H1 (cell line): ENCODE results near the gene SLC8A1. TPM values are rescaled to one million over a fixed set of nuclear protein-coding genes. Genes with fewer than 3 reads are reported as not detected.

Experiments used
- CTCF ChIA-PET: fragments of 300-600 bp; sonication (Branson Sonifier 250); formaldehyde crosslinking; loops from one replicate; lab custom pipeline; 2021; ENCODE audit not compliant: partially characterized antibody; lab: Charles Lee
- POLR2A ChIA-PET: fragments of 300-600 bp; sonication (Branson Sonifier 250); formaldehyde crosslinking; loops from one replicate; lab custom pipeline; 2021; ENCODE audit warnings: inconsistent platforms; ENCODE audit not compliant: partially characterized antibody; lab: Charles Lee
- DNase-seq, 2 experiments: peaks; one replicate each; pipeline versions ENCODE4 v3.0.0 to v3.0.0-alpha.2; 2010 to 2022; ENCODE audit warnings: low spot score in 2 of 2, low read depth in 1 of 2, mixed read lengths in 1 of 2
- FAIRE-seq: peaks from 2 replicates; lab custom pipeline; 2011; peaks lifted over from hg19 to GRCh38; lab: Jason Lieb, UNC
- H2AFZ ChIP-seq: 2 replicates; pipeline ENCODE4 v1.8.1; 2012; ENCODE audit warnings: low read length, inconsistent platforms
- H2AK5ac ChIP-seq: 2 replicates; pipeline ENCODE4 v1.6.1; 2013; ENCODE audit warnings: low read depth, low read length
- H2BK120ac ChIP-seq: replicated peaks from 2 replicates; pipeline ENCODE3; 2013; ENCODE audit warnings: low read depth, low read length, inconsistent platforms
- H2BK12ac ChIP-seq: 2 replicates; pipeline ENCODE4 v1.6.1; 2013; ENCODE audit warnings: low read depth, low read length
- H2BK15ac ChIP-seq: 2 replicates; pipeline ENCODE4 v1.6.1; 2013; ENCODE audit warnings: low read length
- H2BK20ac ChIP-seq: 2 replicates; pipeline ENCODE4 v1.6.1; 2013; ENCODE audit warnings: low read length
- H2BK5ac ChIP-seq: 2 replicates; pipeline ENCODE4 v1.6.1; 2013; ENCODE audit warnings: low read depth, low read length
- H3K14ac ChIP-seq: 2 replicates; pipeline ENCODE4 v1.6.1; 2013; ENCODE audit warnings: inconsistent platforms; ENCODE audit not compliant: insufficient read length
- H3K18ac ChIP-seq: 2 replicates; pipeline ENCODE4 v1.6.1; 2013; ENCODE audit warnings: low read length; ENCODE audit errors: extremely low read depth
- H3K23ac ChIP-seq: 2 replicates; pipeline ENCODE4 v1.6.1; 2013; ENCODE audit warnings: inconsistent platforms; ENCODE audit not compliant: insufficient read length
- H3K23me2 ChIP-seq: 2 replicates; pipeline ENCODE4 v1.6.1; 2013; ENCODE audit warnings: low read depth, low read length
- H3K27ac ChIP-seq: 2 replicates; pipeline ENCODE4 v1.6.1; 2011; ENCODE audit warnings: low read depth, low read length, inconsistent platforms
- H3K27me3 ChIP-seq, 4 experiments: replicated peaks in 1 of 4; 1 replicate in 1 of 4; 2 replicates in 3 of 4; pipeline versions ENCODE4 v1.6.1 to v1.8.1; 2011 to 2013; ENCODE audit warnings: low read length in 3 of 4, mild to moderate bottlenecking in 3 of 4, inconsistent platforms in 2 of 4, mixed read lengths in 2 of 4, moderate library complexity in 1 of 4; ENCODE audit not compliant: control insufficient read depth in 3 of 4, insufficient read depth in 3 of 4; ENCODE audit errors: extremely low read depth in 1 of 4
- H3K36me3 ChIP-seq, 4 experiments: 2 replicates each; pipeline versions ENCODE4 v1.6.1 to v1.8.1; 2011 to 2013; ENCODE audit warnings: mild to moderate bottlenecking in 4 of 4, low read length in 3 of 4, moderate library complexity in 2 of 4, control low read depth in 1 of 4, inconsistent platforms in 1 of 4; ENCODE audit not compliant: insufficient read depth in 4 of 4, control insufficient read depth in 2 of 4
- H3K4ac ChIP-seq: replicated peaks from 2 replicates; pipeline ENCODE3; 2013; ENCODE audit warnings: low read length, low read depth, mixed read lengths, inconsistent platforms; ENCODE audit not compliant: insufficient read length
- H3K4me1 ChIP-seq, 4 experiments: replicated peaks in 1 of 4; 1 replicate in 1 of 4; 2 replicates in 3 of 4; pipeline versions ENCODE4 v1.6.1 to v1.8.1; 2011 to 2013; ENCODE audit warnings: low read length in 3 of 4, inconsistent platforms in 2 of 4, mixed read lengths in 1 of 4; ENCODE audit not compliant: insufficient read depth in 4 of 4, control insufficient read depth in 3 of 4
- H3K4me2 ChIP-seq, 2 experiments: 2 replicates each; pipeline versions ENCODE4 v1.6.1 to v1.8.1; 2011 to 2013; ENCODE audit warnings: low read depth in 2 of 2, low read length in 2 of 2, control low read depth in 1 of 2, inconsistent platforms in 1 of 2, mild to moderate bottlenecking in 1 of 2; ENCODE audit not compliant: insufficient read depth in 1 of 2
- H3K4me3 ChIP-seq, 4 experiments: fragments of 200-600, 300-600 bp in 1 of 4; sonication (generic), shearing (Covaris generic), sonication (Bioruptor Twin) in 1 of 4; 2 replicates each; pipeline versions ENCODE4 v1.5.1 to v1.8.1; 2011 to 2016; ENCODE audit warnings: low read length in 4 of 4, low read depth in 3 of 4, control low read depth in 2 of 4, inconsistent platforms in 2 of 4, mild to moderate bottlenecking in 2 of 4, mixed read lengths in 1 of 4, moderate library complexity in 1 of 4; ENCODE audit not compliant: insufficient read depth in 2 of 4; ENCODE audit errors: extremely low read depth in 1 of 4
- H3K56ac ChIP-seq: replicated peaks from 2 replicates; pipeline ENCODE3; 2013; ENCODE audit warnings: low read depth, mild to moderate bottlenecking, mixed read lengths, low read length, inconsistent platforms; ENCODE audit not compliant: insufficient read length
- H3K79me1 ChIP-seq: 2 replicates; pipeline ENCODE4 v1.6.1; 2013; ENCODE audit warnings: low read depth, low read length, control low read depth
- H3K79me2 ChIP-seq, 2 experiments: 2 replicates each; pipeline versions ENCODE4 v1.6.1 to v1.8.1; 2012 to 2013; ENCODE audit warnings: low read length in 2 of 2, mild to moderate bottlenecking in 2 of 2, inconsistent platforms in 1 of 2; ENCODE audit not compliant: insufficient read depth in 2 of 2, control insufficient read depth in 1 of 2
- H3K9ac ChIP-seq, 4 experiments: replicated peaks in 1 of 4; 1 replicate in 1 of 4; 2 replicates in 3 of 4; pipeline versions ENCODE4 v1.6.1 to v1.8.1; 2011 to 2013; ENCODE audit warnings: low read depth in 3 of 4, low read length in 3 of 4, control low read depth in 2 of 4, mild to moderate bottlenecking in 2 of 4, moderate library complexity in 2 of 4, inconsistent platforms in 1 of 4; ENCODE audit errors: extremely low read depth in 1 of 4
- H3K9me3 ChIP-seq, 2 experiments: 2 replicates each; pipeline versions ENCODE4 v1.6.1 to v1.8.1; 2012 to 2013; ENCODE audit warnings: mild to moderate bottlenecking in 2 of 2, moderate library complexity in 2 of 2, control low read depth in 1 of 2, inconsistent platforms in 1 of 2, low read depth in 1 of 2, low read length in 1 of 2, mixed read lengths in 1 of 2; ENCODE audit not compliant: insufficient read depth in 2 of 2
- H4K20me1 ChIP-seq, 2 experiments: replicated peaks in 1 of 2; 2 replicates each; pipeline versions ENCODE3 to v1.8.1; 2011 to 2013; ENCODE audit warnings: inconsistent platforms in 2 of 2, low read length in 2 of 2, mild to moderate bottlenecking in 1 of 2; ENCODE audit not compliant: insufficient read depth in 2 of 2, control insufficient read depth in 1 of 2
- H4K5ac ChIP-seq: 2 replicates; pipeline ENCODE4 v1.6.1; 2013; ENCODE audit warnings: low read length, low read depth, mixed read lengths, inconsistent platforms; ENCODE audit not compliant: insufficient read length
- H4K8ac ChIP-seq: 2 replicates; pipeline ENCODE4 v1.8.0; 2013; ENCODE audit warnings: mild to moderate bottlenecking, moderate library complexity, low read length, inconsistent platforms; ENCODE audit not compliant: insufficient read depth; ENCODE audit errors: extremely low read depth
- H4K91ac ChIP-seq: replicated peaks from 2 replicates; pipeline ENCODE3; 2013; ENCODE audit warnings: low read length, mixed read lengths, inconsistent platforms; ENCODE audit not compliant: insufficient read length
- ASH2L ChIP-seq: fragments of 200-600, 300-600 bp; sonication (generic); IDR thresholded peaks from one replicate; pipeline ENCODE4 v1.7.1; 2017; ENCODE audit warnings: low read length
- CBX5 ChIP-seq: fragments of 300-800, 300-1000 bp; sonication (generic); IDR thresholded peaks from 2 replicates; pipeline ENCODE4 v1.7.1; 2016; ENCODE audit warnings: antibody characterized with exemption, low read length, low read depth
- EP300 ChIP-seq, 2 experiments: IDR thresholded peaks; 1 replicate in 1 of 2; 2 replicates in 1 of 2; pipeline ENCODE4 v1.6.1; 2011 to 2012; ENCODE audit warnings: low read depth in 2 of 2, low read length in 2 of 2, mild to moderate bottlenecking in 2 of 2, borderline replicate concordance in 1 of 2, inconsistent platforms in 1 of 2, moderate library complexity in 1 of 2
- GABPA ChIP-seq: IDR thresholded peaks from 2 replicates; pipeline ENCODE4 v1.6.1; 2011; ENCODE audit warnings: mild to moderate bottlenecking, low read length, moderate library complexity, borderline replicate concordance; ENCODE audit not compliant: insufficient read depth
- GTF2F1 ChIP-seq: IDR thresholded peaks from 2 replicates; pipeline ENCODE4 v1.6.1; 2012; ENCODE audit warnings: low read depth, low read length, improper control_type of control experiment, borderline replicate concordance
- JUND ChIP-seq: IDR thresholded peaks from 2 replicates; pipeline ENCODE4 v1.6.1; 2011; ENCODE audit warnings: mild to moderate bottlenecking, improper control_type of control experiment, low read length
- NANOG ChIP-seq: IDR thresholded peaks from 2 replicates; pipeline ENCODE4 v1.6.1; 2011; ENCODE audit warnings: low read length, low read depth, mild to moderate bottlenecking, inconsistent platforms; ENCODE audit not compliant: insufficient read depth, poor library complexity, severe bottlenecking
- NRF1 ChIP-seq: IDR thresholded peaks from 2 replicates; pipeline ENCODE4 v1.6.1; 2011; ENCODE audit warnings: mild to moderate bottlenecking, low read depth, low read length, improper control_type of control experiment
- POU5F1 ChIP-seq: IDR thresholded peaks from 2 replicates; pipeline ENCODE4 v1.6.1; 2011; ENCODE audit warnings: low read depth, mild to moderate bottlenecking, low read length, moderate library complexity
- RNF2 ChIP-seq: fragments of 200-900, 300-1000 bp; sonication (generic); IDR thresholded peaks from 2 replicates; pipeline ENCODE4 v1.7.1; 2016; ENCODE audit warnings: borderline replicate concordance, low read depth, mild to moderate bottlenecking, antibody characterized with exemption, low read length; ENCODE audit not compliant: poor library complexity, severe bottlenecking; ENCODE audit errors: missing control alignments
- SIN3A ChIP-seq, 2 experiments: IDR thresholded peaks in 1 of 2; conservative IDR thresholded peaks in 1 of 2; 2 replicates each; pipeline ENCODE4 v1.6.1; 2011 to 2012; ENCODE audit warnings: low read length in 2 of 2, improper control_type of control experiment in 1 of 2, low read depth in 1 of 2, mild to moderate bottlenecking in 1 of 2
- TBP ChIP-seq: IDR thresholded peaks from 2 replicates; pipeline ENCODE4 v1.6.1; 2011; ENCODE audit warnings: low read depth, low read length, improper control_type of control experiment
- TCF12 ChIP-seq: IDR thresholded peaks from 2 replicates; pipeline ENCODE4 v1.6.1; 2011; ENCODE audit warnings: low read depth, mild to moderate bottlenecking, low read length
- WGBS, 2 experiments: shearing (Covaris generic) in 1 of 2; methylation state at CpG; one replicate each; pipeline versions ENCODE4 v1.1.6 to v1.1.7; 2013 to 2015; ENCODE audit warnings: low lambda C conversion rate in 2 of 2, mixed read lengths in 2 of 2, inconsistent platforms in 1 of 2, low coverage in 1 of 2, missing lambda C conversion rate in 1 of 2; ENCODE audit not compliant: insufficient replicate concordance in 2 of 2, insufficient coverage in 1 of 2, insufficient read length in 1 of 2; ENCODE audit errors: extremely low coverage in 1 of 2, missing lambda C conversion rate in 1 of 2; 5-methylcytosine and 5-hydroxymethylcytosine counted together
- polyA plus RNA-seq, 7 experiments: library from polyadenylated mRNA; depleted of rRNA in 3 of 7; stranded (reverse) in 5 of 7; unstranded in 2 of 7; fragments of >200 nt in 5 of 7; fragments of 200-250 nt in 2 of 7; gene quantifications; 1 replicate in 5 of 7; 2 replicates in 1 of 7; 4 replicates in 1 of 7; pipeline versions ENCODE4 v1.2.1 to v1.2.3, GENCODE V29; 2011 to 2013; ENCODE audit warnings: missing spikeins in 2 of 7, mixed read lengths in 2 of 7
- total RNA-seq: library from RNA; stranded (reverse); fragmentation: NEBNext Ultra II Directional; extraction: Animal tissue kit (Norgen Biotek cat#: 25700); gene quantifications from 2 replicates; pipeline ENCODE4 v1.2.1, GENCODE V29; 2021

SLC8A1 gene
- total and polyA plus RNA-seq, 2 of the 8 experiments (the other 6 are each of a cell fraction or from before 2014, with no cell fraction given): 0.68 to 3.6 TPM

DNA sequence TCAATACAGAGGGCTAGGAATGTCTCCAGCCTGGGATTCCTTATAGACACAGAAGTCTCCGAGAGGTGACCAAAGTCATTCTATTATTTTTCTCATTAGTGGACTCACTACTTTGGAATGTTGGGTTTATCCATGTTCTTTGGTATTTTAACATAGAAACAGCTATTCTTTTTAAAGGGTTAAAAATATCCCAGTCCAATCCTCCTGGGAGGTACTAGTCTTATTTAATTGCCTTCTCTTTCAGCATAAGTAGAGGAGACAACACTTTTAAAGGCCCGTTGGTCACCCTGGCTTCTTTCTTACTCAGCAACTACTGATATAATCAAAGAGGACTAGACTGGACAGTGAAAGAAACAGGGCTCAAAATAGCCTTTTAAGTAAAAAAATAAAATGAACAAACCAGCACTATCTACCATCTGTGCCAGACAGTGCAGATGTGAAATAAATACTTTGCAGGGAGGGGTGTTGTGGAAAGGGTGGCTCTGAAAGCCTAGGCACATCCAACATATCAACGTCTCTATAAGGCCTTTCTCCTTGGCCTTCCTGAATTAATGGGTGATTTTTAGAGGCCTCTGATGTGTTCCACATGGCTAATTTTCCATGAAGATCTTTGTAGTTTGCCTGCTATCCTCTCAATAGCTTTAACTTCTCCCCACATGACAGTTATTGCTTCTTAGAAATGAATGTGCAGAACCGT lies 338.5 kb downstream of the SLC8A1 start:
- H4K20me1 ChIP-seq: no peaks in the 10 kb centered on the region
- H3K18ac ChIP-seq: no peak overlapping the region
- H3K4ac ChIP-seq: no peak overlapping the region
- ChIA-PET CTCF (no interaction called here), POLR2A (no interaction called here)
- H3K4me1 ChIP-seq: no peaks in the 10 kb centered on the region
- no peak overlapping the region for H4K8ac ChIP-seq
- H2BK5ac ChIP-seq: no peak overlapping the region
- no peak overlapping the region for H2AK5ac ChIP-seq
- H3K9me3 ChIP-seq: no peaks in the 10 kb centered on the region
- H2BK120ac ChIP-seq: no peak overlapping the region
- H3K36me3 ChIP-seq: no peaks in the 10 kb centered on the region
- no peaks in the 10 kb centered on the region for H3K79me2 ChIP-seq
- H2BK12ac ChIP-seq: no peak overlapping the region
- H3K23ac ChIP-seq: no peak overlapping the region
- H2BK15ac ChIP-seq: no peak overlapping the region
- no peak overlapping the region for H2AFZ ChIP-seq
- no peak overlapping the region for H4K5ac ChIP-seq
- H3K56ac ChIP-seq: no peak overlapping the region
- 88% methylated on average over 4 of the region's 4 CpGs; no CpG with 5 or more reads in 1 of the 2 experiments for WGBS, 2 experiments
- H3K79me1 ChIP-seq: no peaks in the 10 kb centered on the region
- H3K4me3 ChIP-seq: no peak overlapping the region
- H3K14ac ChIP-seq: no peak overlapping the region
- H3K23me2 ChIP-seq: no peaks in the 10 kb centered on the region
- no peak overlapping the region for H3K27ac ChIP-seq
- H3K9ac ChIP-seq: no peak overlapping the region
- H3K27me3 ChIP-seq: no peaks in the 10 kb centered on the region
- no peak overlapping the region for H2BK20ac ChIP-seq
- no peak overlapping the region for H3K4me2 ChIP-seq
- H4K91ac ChIP-seq: no peak overlapping the region
- DNase-seq (no peak), FAIRE-seq (no peak)
- TF ChIP-seq TBP: no peak
- no peak for TF ChIP-seq POU5F1
- no peak for TF ChIP-seq NANOG
- no peak for TF ChIP-seq RNF2
- TF ChIP-seq JUND: no peak
- no peak for TF ChIP-seq GABPA
- TF ChIP-seq EP300 (IDR thresholded peaks at IDR 0.05; ENCODE audit: borderline replicate concordance in 1 of 2, low read depth in 2 of 2, low read length in 2 of 2): no peak
- TF ChIP-seq CBX5: no peak
- no peak for TF ChIP-seq NRF1
- TF ChIP-seq ASH2L: no peak
- TF ChIP-seq SIN3A (conservative IDR thresholded peaks at IDR 0.05 in 1 of 2, IDR thresholded peaks at IDR 0.05 in 1 of 2; ENCODE audit: low read depth in 1 of 2, low read length in 2 of 2): no peak
- TF ChIP-seq TCF12: no peak
- TF ChIP-seq GTF2F1: no peak
